Right atrium auricular region (tissue), 2 donors: ENCODE measurements around the gene CYB561D2. TPM values are rescaled to one million over a fixed set of nuclear protein-coding genes. Genes with fewer than 3 reads are reported as not detected.

Experiments used
- DNase-seq: peaks from one replicate; pipeline ENCODE4 v3.0.0-alpha.2; 2019; ENCODE audit warnings: low spot score
- H3K27ac ChIP-seq, 2 donors: fragments of 200-600 bp; sonication (generic); 1 replicate in 1 of 2; 2 replicates in 1 of 2; pipeline ENCODE4 v1.5.1; 2016 to 2019
- H3K27me3 ChIP-seq, 2 donors: fragments of 200-600 bp; sonication (generic); one replicate each; pipeline versions ENCODE4 v1.5.1 to v1.6.0; 2017 to 2019
- H3K36me3 ChIP-seq: fragments of 200-600 bp; sonication (generic); one replicate; pipeline ENCODE4 v1.5.1; 2016
- H3K4me1 ChIP-seq, 2 donors: fragments of 200-600 bp; sonication (generic); one replicate each; pipeline versions ENCODE4 v1.5.1 to v1.6.0; 2017 to 2019
- H3K4me3 ChIP-seq, 2 donors: fragments of 200-600 bp; sonication (generic); 1 replicate in 1 of 2; 2 replicates in 1 of 2; pipeline ENCODE4 v1.5.1; 2017 to 2019; ENCODE audit warnings: mild to moderate bottlenecking in 1 of 2, moderate library complexity in 1 of 2
- H3K9me3 ChIP-seq, 2 donors: fragments of 200-600 bp; sonication (generic); one replicate each; pipeline ENCODE4 v1.5.1; 2019
- total RNA-seq, 2 donors: library from RNA; depleted of rRNA; stranded (reverse); fragments of >200 nt; gene quantifications; one replicate each; pipeline ENCODE4 v1.1.0, GENCODE V29; 2016
- TF ChIP-seq, protein P1 (sequence below), 2 donors: fragments of 200-600 bp; sonication (generic); IDR thresholded peaks; one replicate each; pipeline ENCODE4 v1.5.1; 2019; ENCODE audit warnings: antibody characterized with exemption in 2 of 2

CYB561D2 gene
- total RNA-seq, 2 donors from 2014 or later = 11.7 to 11.9 TPM

DNA sequence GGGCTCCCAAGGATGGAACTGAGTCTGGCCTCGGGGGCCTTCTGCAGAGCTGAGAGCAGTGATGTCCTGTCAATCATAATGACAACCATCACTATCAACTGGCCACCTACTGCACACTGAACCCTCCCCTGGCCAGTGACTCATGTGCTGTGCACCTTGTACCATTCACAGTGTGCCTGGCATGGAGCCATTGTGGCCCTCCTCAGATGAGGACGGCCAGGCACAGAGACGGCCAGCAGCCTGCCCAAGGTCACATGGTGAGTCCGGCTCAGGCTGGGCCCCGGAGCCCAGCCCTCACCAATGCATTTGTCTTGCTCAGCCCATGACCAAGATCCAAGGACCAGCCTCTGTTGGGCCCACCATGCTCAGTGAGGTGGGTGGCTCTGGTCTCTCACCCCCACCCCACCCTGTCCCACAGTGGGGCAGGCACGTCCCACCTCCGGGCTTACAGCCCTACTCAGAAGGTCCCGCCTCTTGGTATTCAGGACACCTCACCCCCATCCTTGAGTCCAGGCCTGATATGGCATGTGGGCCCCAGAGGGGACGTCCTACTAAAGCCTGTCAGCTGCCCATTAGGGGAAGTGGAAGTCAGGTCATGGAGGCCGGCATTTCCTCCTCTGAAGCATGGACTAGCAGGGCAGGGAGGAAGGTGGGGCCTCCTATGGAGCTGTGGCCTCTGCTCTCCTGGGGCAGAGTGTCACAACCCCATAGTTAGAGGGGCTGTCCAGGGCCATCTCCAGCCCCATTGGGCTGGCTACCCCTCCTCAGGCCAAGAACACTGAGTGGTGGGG lies 44.6 kb downstream of the CYB561D2 start:
- TF ChIP-seq, protein P1, sequence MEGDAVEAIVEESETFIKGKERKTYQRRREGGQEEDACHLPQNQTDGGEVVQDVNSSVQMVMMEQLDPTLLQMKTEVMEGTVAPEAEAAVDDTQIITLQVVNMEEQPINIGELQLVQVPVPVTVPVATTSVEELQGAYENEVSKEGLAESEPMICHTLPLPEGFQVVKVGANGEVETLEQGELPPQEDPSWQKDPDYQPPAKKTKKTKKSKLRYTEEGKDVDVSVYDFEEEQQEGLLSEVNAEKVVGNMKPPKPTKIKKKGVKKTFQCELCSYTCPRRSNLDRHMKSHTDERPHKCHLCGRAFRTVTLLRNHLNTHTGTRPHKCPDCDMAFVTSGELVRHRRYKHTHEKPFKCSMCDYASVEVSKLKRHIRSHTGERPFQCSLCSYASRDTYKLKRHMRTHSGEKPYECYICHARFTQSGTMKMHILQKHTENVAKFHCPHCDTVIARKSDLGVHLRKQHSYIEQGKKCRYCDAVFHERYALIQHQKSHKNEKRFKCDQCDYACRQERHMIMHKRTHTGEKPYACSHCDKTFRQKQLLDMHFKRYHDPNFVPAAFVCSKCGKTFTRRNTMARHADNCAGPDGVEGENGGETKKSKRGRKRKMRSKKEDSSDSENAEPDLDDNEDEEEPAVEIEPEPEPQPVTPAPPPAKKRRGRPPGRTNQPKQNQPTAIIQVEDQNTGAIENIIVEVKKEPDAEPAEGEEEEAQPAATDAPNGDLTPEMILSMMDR (IDR thresholded peaks at IDR 0.05) = no peak
- H3K36me3 ChIP-seq = no peaks in the 10 kb centered on the region
- no peaks in the 10 kb centered on the region for H3K9me3 ChIP-seq
- H3K27me3 ChIP-seq = no peaks in the 10 kb centered on the region
- peaks cover 0 to 27% of the 10 kb centered on the region in 2 donors for H3K4me1 ChIP-seq
- no peak for DNase-seq
- H3K27ac ChIP-seq = no peak overlapping the region
- no peak overlapping the region for H3K4me3 ChIP-seq

DNA sequence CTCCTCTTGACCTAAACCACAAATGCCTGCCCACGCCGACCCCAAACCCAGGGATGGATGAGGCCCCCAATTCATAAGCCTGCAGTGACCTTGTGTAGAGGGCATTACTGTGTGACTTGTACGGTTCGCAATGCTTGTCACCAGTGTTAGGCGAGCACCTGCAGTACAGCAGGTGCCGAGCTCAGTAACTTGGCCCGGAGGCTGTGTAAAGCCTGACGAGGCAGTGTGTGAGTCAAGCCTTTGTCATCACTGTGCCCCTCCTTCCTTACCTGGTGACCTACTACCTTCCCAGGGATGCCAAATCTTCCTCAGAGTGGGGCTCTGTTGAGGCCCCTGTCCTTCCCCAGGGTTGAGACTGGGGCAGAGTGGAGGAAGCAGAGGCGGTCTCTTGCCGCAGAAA lies 45.8 kb downstream of the CYB561D2 start:
- H3K9me3 ChIP-seq = no peaks in the 10 kb centered on the region
- no peak overlapping the region for H3K4me3 ChIP-seq
- DNase-seq = no peak
- TF ChIP-seq, protein P1 (IDR thresholded peaks at IDR 0.05) = no peak
- no peak overlapping the region for H3K27ac ChIP-seq
- peaks cover 0 to 15% of the 10 kb centered on the region in 2 donors for H3K4me1 ChIP-seq
- no peaks in the 10 kb centered on the region for H3K36me3 ChIP-seq
- H3K27me3 ChIP-seq = no peaks in the 10 kb centered on the region

DNA sequence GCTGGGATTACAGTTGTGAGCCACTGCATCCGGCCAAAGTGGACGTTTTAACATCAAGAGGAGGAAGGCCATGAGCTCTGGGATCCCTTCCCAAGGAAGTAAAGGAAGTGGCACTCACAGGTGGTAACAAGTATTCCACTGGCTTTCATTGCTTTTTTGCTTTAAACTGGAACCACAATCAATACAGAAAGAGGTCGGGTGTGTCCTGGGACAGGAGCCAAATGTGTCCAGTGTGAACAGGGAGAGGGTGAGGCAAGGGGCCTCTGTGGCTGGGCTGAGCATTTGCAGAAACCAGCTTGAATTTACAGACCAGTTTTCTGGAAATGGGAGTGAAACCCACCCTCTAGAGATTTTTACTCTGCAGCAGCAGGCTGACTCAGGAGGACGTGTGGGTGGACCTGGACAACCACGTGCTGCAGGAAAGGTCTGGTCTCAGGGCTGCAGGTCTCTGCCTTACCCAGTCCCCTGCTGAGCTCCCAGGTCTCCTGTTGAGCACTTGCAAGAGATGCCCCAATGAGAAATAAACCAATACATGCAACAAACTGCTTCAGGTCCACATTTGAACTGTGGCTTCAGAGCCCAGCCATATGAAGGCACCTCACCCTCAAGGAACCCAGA lies 51.4 kb downstream of the CYB561D2 start:
- no peaks in the 10 kb centered on the region for H3K27me3 ChIP-seq
- DNase-seq = no peak
- no peaks in the 10 kb centered on the region for H3K36me3 ChIP-seq
- H3K27ac ChIP-seq = no peak overlapping the region
- TF ChIP-seq, protein P1 (IDR thresholded peaks at IDR 0.05) = no peak
- H3K4me1 ChIP-seq = no peaks in the 10 kb centered on the region
- H3K9me3 ChIP-seq = no peaks in the 10 kb centered on the region
- H3K4me3 ChIP-seq = no peak overlapping the region

Other genes starting within 250 kb of the CYB561D2 start
- gene SEMA3F, start 195.5 kb upstream of the CYB561D2 start, total RNA-seq = 10 to 100 TPM in 1 of 2 donors, 1 to 10 TPM in 1; 6.3 to 18.7 TPM
- not detected for gene GNAT1, start 159.3 kb upstream of the CYB561D2 start, total RNA-seq
- 1 to 10 TPM; 2.4 to 7.9 TPM for gene SLC38A3, start 145.6 kb upstream of the CYB561D2 start, total RNA-seq
- gene GNAI2, start 114.7 kb upstream of the CYB561D2 start, total RNA-seq = 100 to 1,000 TPM in 1 of 2 donors, 10 to 100 TPM in 1; 72.1 to 127 TPM
- gene SEMA3B, start 81.7 kb upstream of the CYB561D2 start, total RNA-seq = 10 to 100 TPM; 15.4 to 20.0 TPM
- 10 to 100 TPM in 1 of 2 donors, 1 to 10 TPM in 1; 9.0 to 10.6 TPM for gene LSMEM2, start 71.8 kb upstream of the CYB561D2 start, total RNA-seq
- 10 to 100 TPM; 51.0 to 58.5 TPM for gene IFRD2, start 58.4 kb upstream of the CYB561D2 start, total RNA-seq
- 1 to 10 TPM in 1 of 2 donors, under 1 TPM in 1; 0.74 to 3.5 TPM for gene HYAL3, start 51.5 kb upstream of the CYB561D2 start, total RNA-seq
- 10 to 100 TPM in 1 of 2 donors, 1 to 10 TPM in 1; 9.0 to 10.7 TPM for gene NAA80, start 51.5 kb upstream of the CYB561D2 start, total RNA-seq
- 10 to 100 TPM; 38.1 to 40.8 TPM for gene HYAL1, start 47.3 kb upstream of the CYB561D2 start, total RNA-seq
- gene HYAL2, start 28.1 kb upstream of the CYB561D2 start, total RNA-seq = 100 to 1,000 TPM; 129 to 198 TPM
- 10 to 100 TPM; 23.4 to 29.6 TPM for gene TUSC2, start 22.6 kb upstream of the CYB561D2 start, total RNA-seq
- gene RASSF1, start 10.0 kb upstream of the CYB561D2 start, total RNA-seq = 10 to 100 TPM; 18.6 to 25.9 TPM
- gene ZMYND10, start 5.1 kb upstream of the CYB561D2 start, total RNA-seq = under 1 TPM; 0.26 to 0.31 TPM
- gene NPRL2, start 87 bp upstream of the CYB561D2 start, total RNA-seq = 10 to 100 TPM; 12.5 to 20.3 TPM
- gene TMEM115, start 8.7 kb downstream of the CYB561D2 start, total RNA-seq = 10 to 100 TPM; 37.1 to 47.4 TPM
- 1 to 10 TPM; 3.7 to 6.2 TPM for gene CACNA2D2, start 152.8 kb downstream of the CYB561D2 start, total RNA-seq
- 10 to 100 TPM; 25.6 to 34.8 TPM for gene C3orf18, start 216.9 kb downstream of the CYB561D2 start, total RNA-seq
- gene HEMK1, start 218.7 kb downstream of the CYB561D2 start, total RNA-seq = 1 to 10 TPM; 7.2 to 9.6 TPM